ENCODE data around the gene NUFIP2.
"Not testable (repeated sequence)": the region's sequence is repeated elsewhere in the genome, so short reads cannot be mapped to it uniquely, and the experiment has no call there.

NUFIP2 gene

GRCh38 chr17:29293890-29294579 is at the start of gene NUFIP2:
Gene NUFIP2 (minus strand): TSS chr17:29294148. CDS start chr17:29294059, 89 bp downstream.
- TF ChIP-seq CTCF (IDR thresholded peaks at IDR 0.05; ENCODE audit: extremely low read depth, missing control alignments) = no peak
- peak; percentile 97 for DNase-seq (ENCODE audit: low spot score)

GRCh38 chr17:29342158-29342765 is 48.3 kb upstream of the NUFIP2 start:
- no peak for DNase-seq (ENCODE audit: low spot score)
- TF ChIP-seq CTCF (IDR thresholded peaks at IDR 0.05; ENCODE audit: extremely low read depth, missing control alignments) = no peak

- no peak for TF ChIP-seq CTCF (IDR thresholded peaks at IDR 0.05; ENCODE audit: extremely low read depth, missing control alignments)
- DNase-seq (ENCODE audit: low spot score) = no peak
These were observed 47.8 kb upstream of the NUFIP2 start for GRCh38 chr17:29341726-29342125.

- DNase-seq (ENCODE audit: low spot score) = not testable (repeated sequence)
These were observed 45.1 kb upstream of the NUFIP2 start for GRCh38 chr17:29339016-29339415.

GRCh38 chr17:29331708-29332085 is 37.7 kb upstream of the NUFIP2 start:
- no peak for DNase-seq (ENCODE audit: low spot score)
- no peak for TF ChIP-seq CTCF (IDR thresholded peaks at IDR 0.05; ENCODE audit: extremely low read depth, missing control alignments)

GRCh38 chr17:29331075-29331707 is 37.2 kb upstream of the NUFIP2 start:
- DNase-seq (ENCODE audit: low spot score) = no peak
- no peak for TF ChIP-seq CTCF (IDR thresholded peaks at IDR 0.05; ENCODE audit: extremely low read depth, missing control alignments)

GRCh38 chr17:29327412-29327811 is 33.5 kb upstream of the NUFIP2 start:
- DNase-seq (ENCODE audit: low spot score) = no peak
- TF ChIP-seq CTCF (IDR thresholded peaks at IDR 0.05; ENCODE audit: extremely low read depth, missing control alignments) = no peak

Data from GM20000 (cell line).